Activated CD4-positive, alpha-beta memory T cell treated with anti-CD3 and anti-CD28 coated beads for 36 hours (primary cell): ENCODE data around the gene ZDHHC14. TPM values are rescaled to one million over a fixed set of nuclear protein-coding genes. Genes with fewer than 3 reads are reported as not detected.

Experiments
- CTCF ChIA-PET: fragments of 350-600 bp; sonication (Branson Sonifier 250); formaldehyde crosslinking; loops from one replicate; lab custom pipeline; 2021; ENCODE audit warnings: antibody characterized with exemption, inconsistent platforms; lab: Charles Lee
- POLR2A ChIA-PET: fragments of 350-600 bp; sonication (Branson Sonifier 250); formaldehyde crosslinking; loops from one replicate; lab custom pipeline; 2021; ENCODE audit warnings: antibody characterized with exemption; lab: Charles Lee
- DNase-seq: peaks from one replicate; pipeline ENCODE4 v3.0.0-alpha.2; 2020
- H3K27ac Mint-ChIP-seq: one replicate; pipeline ENCODE4 v1.8.0; 2021; ENCODE audit warnings: mixed read lengths
- H3K27me3 Mint-ChIP-seq: one replicate; pipeline ENCODE4 v1.8.0; 2021; ENCODE audit warnings: mixed read lengths
- H3K36me3 Mint-ChIP-seq: one replicate; pipeline ENCODE4 v1.8.0; 2021; ENCODE audit warnings: mixed read lengths
- H3K4me1 Mint-ChIP-seq: one replicate; pipeline ENCODE4 v1.8.0; 2021; ENCODE audit warnings: low read depth, mixed read lengths
- H3K4me3 Mint-ChIP-seq: one replicate; pipeline ENCODE4 v1.8.0; 2021; ENCODE audit warnings: mild to moderate bottlenecking, mixed read lengths
- H3K9me3 Mint-ChIP-seq: one replicate; pipeline ENCODE4 v1.8.0; 2021; ENCODE audit warnings: mixed read lengths
- intact Hi-C: fragments of 100-400 bp; cut with micrococcal nuclease; formaldehyde crosslinking; loops from one replicate; pipeline ENCODE4 v1.15.1; 2023
- total RNA-seq, 2 experiments: library from RNA; stranded (reverse); gene quantifications; one replicate each; pipeline ENCODE4 v1.2.3, GENCODE V29; 2021

ZDHHC14 gene
- total RNA-seq, 2 experiments from 2014 or later = 1.4 to 2.0 TPM

DNA sequence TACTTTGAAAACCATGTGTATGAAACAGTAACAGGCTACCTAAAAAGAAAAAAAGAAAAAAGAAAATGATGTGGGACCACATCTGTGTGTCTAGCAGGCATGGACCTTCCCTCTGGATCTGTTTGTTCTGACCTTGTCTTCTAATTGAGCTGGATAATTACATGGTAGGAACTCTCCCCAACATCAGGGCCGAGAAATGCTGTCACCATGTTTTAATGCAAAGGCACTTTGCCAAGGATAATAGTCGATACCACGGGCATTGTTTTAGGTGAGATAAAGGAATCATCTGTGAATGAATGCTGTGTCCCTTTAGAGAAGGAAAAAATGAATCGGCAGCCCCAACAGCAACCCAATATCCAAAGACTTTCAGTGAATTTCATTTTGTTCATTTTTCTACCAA lies 149.1 kb downstream of the ZDHHC14 start:
- peaks cover 18% of the 10 kb centered on the region for H3K4me1 Mint-ChIP-seq
- ChIA-PET CTCF (no interaction called here), POLR2A (no interaction called here)
- intact Hi-C loops = no loop called here
- H3K27me3 Mint-ChIP-seq = peaks cover 5% of the 10 kb centered on the region
- no peaks in the 10 kb centered on the region for H3K36me3 Mint-ChIP-seq
- DNase-seq = no peak
- no peaks in the 10 kb centered on the region for H3K9me3 Mint-ChIP-seq
- H3K27ac Mint-ChIP-seq = no peak overlapping the region
- no peak overlapping the region for H3K4me3 Mint-ChIP-seq

DNA sequence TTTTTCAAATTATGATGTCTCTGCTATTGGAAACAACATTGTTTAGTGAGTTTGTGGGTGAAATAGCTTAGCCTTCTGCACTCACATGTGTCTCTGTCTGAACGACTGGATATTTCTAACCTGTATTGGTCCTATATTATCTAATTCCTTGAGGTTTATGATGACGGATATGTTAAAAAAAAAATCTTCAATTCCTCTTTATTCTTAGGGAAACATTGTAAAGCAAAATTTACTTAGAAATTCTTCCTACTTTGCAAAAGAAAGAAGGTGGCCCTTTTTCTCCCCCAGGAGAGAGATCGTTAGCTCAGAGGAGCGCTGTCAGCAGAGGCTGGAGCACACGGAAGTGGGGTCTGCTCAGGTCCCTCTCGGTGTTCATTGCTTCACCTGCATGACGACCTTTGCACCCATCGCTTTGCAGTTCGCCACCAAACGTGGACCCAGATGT lies 149.8 kb downstream of the ZDHHC14 start:
- no peaks in the 10 kb centered on the region for H3K36me3 Mint-ChIP-seq
- H3K4me3 Mint-ChIP-seq = no peak overlapping the region
- CTCF ChIA-PET = no interaction called here
- POLR2A ChIA-PET = no interaction called here
- H3K4me1 Mint-ChIP-seq = peaks cover 24% of the 10 kb centered on the region
- peaks cover 5% of the 10 kb centered on the region for H3K27me3 Mint-ChIP-seq
- H3K9me3 Mint-ChIP-seq = no peaks in the 10 kb centered on the region
- no peak overlapping the region for H3K27ac Mint-ChIP-seq
- no peak for DNase-seq
- intact Hi-C loops = no loop called here

GRCh38 chr6:157531169-157531985 lies 150.4 kb downstream of the ZDHHC14 start:
- no peaks in the 10 kb centered on the region for H3K36me3 Mint-ChIP-seq
- peaks cover 5% of the 10 kb centered on the region for H3K27me3 Mint-ChIP-seq
- no peak overlapping the region for H3K27ac Mint-ChIP-seq
- ChIA-PET POLR2A (no interaction called here), CTCF (no interaction called here)
- no peaks in the 10 kb centered on the region for H3K9me3 Mint-ChIP-seq
- intact Hi-C loops = no loop called here
- H3K4me1 Mint-ChIP-seq = peaks cover 30% of the 10 kb centered on the region
- no peak overlapping the region for H3K4me3 Mint-ChIP-seq
- DNase-seq = no peak

DNA sequence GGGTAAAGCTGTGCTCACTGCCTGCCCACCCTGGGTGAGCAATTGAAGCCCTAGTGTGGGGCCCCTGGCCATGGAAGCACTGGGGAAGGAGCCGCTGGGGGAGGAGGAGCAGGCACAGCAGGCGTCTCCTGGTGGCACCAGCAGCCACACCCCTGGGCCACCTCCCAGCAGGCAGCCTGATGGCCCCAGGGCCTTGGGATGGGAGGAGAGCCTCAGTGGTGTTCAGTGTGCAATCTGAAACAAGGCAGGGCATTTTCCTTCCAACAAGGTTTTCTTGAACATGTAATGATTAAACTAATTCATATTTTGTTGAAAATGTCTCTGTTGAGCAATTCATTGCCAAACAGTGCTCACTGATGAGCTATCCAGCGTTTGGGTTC lies 151.0 kb downstream of the ZDHHC14 start:
- CTCF ChIA-PET = no interaction called here
- H3K36me3 Mint-ChIP-seq = no peaks in the 10 kb centered on the region
- no peak for DNase-seq
- peaks cover 32% of the 10 kb centered on the region for H3K4me1 Mint-ChIP-seq
- H3K27me3 Mint-ChIP-seq = peaks cover 5% of the 10 kb centered on the region
- no peak overlapping the region for H3K27ac Mint-ChIP-seq
- H3K9me3 Mint-ChIP-seq = no peaks in the 10 kb centered on the region
- intact Hi-C loops = no loop called here
- H3K4me3 Mint-ChIP-seq = no peak overlapping the region
- POLR2A ChIA-PET = no interaction called here

DNA sequence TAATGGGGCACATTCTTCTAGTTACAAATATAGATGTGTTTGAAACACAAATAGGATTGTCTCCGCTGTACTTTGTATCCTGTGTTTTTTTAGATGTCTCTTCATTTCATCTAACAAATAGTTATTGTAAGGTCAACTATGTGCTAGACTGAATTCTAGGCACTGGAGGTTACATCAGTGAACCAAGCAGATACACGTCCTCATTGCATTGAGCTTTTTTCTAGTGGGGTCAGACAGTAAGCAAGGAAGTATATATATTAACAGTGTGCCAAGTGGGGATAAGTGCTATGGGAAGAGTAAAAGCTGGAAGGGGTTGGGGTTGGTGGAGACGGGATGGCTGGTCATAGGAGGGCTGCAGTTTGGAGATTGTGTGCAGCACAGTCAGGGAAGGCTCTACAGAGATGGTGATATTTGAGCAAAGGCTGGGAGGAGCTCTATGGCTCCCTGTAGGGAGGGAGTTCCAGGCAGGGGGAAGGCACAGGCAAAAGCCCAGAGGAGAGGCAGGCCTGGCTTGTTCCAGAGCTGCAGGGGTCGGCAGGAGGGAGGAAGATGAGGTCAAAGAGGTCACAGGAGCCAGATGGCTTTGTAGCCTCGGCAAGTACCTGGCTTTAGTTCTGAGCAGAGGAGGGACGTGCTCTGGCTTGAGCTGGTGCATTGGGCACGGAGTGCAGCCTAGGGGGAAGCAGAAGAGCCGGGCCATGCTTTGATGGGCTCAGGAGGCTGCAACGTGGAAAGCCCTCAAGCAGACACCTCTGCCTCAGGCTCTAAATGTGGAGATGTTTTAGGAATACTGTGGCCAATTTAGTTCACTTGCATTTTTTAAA lies 152.3 kb downstream of the ZDHHC14 start:
- Mint-ChIP-seq H3K4me3 (no peak overlapping the region), H3K27ac (no peak overlapping the region), H3K4me1 (peaks cover 24% of the 10 kb centered on the region), H3K9me3 (no peaks in the 10 kb centered on the region), H3K36me3 (no peaks in the 10 kb centered on the region), H3K27me3 (peaks cover 6% of the 10 kb centered on the region)
- ChIA-PET CTCF (no interaction called here), POLR2A (no interaction called here)
- no peak for DNase-seq
- intact Hi-C loops = no loop called here

GRCh38 chr6:157534134-157534871 lies 153.3 kb downstream of the ZDHHC14 start:
- Mint-ChIP-seq H3K36me3 (no peaks in the 10 kb centered on the region), H3K4me1 (peaks cover 24% of the 10 kb centered on the region), H3K4me3 (no peak overlapping the region), H3K27ac (no peak overlapping the region), H3K27me3 (peaks cover 13% of the 10 kb centered on the region), H3K9me3 (no peaks in the 10 kb centered on the region)
- ChIA-PET POLR2A (no interaction called here), CTCF (no interaction called here)
- intact Hi-C loops = no loop called here
- DNase-seq = no peak

DNA sequence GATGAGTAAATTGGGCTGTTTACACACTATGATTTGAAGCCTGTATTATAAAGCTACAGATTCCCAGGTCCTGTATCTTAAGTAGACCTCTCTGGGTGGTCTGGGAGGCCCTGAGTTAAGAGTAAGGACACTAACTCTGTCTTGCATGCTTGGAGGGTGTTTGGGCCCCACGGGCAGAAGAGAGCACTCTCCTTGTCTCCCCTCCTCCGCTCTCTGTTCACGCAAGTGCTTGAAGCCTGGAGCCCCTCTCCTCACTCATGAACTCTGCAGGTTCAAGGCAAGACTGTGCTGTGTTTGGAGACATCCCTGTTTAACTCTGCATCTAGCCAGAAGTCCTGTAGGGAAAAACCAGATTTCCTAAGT lies 154.0 kb downstream of the ZDHHC14 start:
- Mint-ChIP-seq H3K27ac (no peak overlapping the region), H3K4me1 (peaks cover 24% of the 10 kb centered on the region), H3K36me3 (no peaks in the 10 kb centered on the region), H3K4me3 (no peak overlapping the region), H3K9me3 (no peaks in the 10 kb centered on the region), H3K27me3 (peaks cover 13% of the 10 kb centered on the region)
- DNase-seq = no peak
- ChIA-PET POLR2A (interaction anchor here (0.6 kb wide), 1 partner anchor 814 kb away, joined by 3 read pairs; no protein-coding TSS in a partner anchor), CTCF (interaction anchor here (1.1 to 1.4 kb wide), 2 partner anchors 22 to 131 kb away, joined by 3 to 5 read pairs; no protein-coding TSS in a partner anchor)
- intact Hi-C loops = loop anchor here (1.0 to 5.0 kb wide), 6 partner anchors 70 to 227 kb away; partner anchors contain the start of gene ZDHHC14

DNA sequence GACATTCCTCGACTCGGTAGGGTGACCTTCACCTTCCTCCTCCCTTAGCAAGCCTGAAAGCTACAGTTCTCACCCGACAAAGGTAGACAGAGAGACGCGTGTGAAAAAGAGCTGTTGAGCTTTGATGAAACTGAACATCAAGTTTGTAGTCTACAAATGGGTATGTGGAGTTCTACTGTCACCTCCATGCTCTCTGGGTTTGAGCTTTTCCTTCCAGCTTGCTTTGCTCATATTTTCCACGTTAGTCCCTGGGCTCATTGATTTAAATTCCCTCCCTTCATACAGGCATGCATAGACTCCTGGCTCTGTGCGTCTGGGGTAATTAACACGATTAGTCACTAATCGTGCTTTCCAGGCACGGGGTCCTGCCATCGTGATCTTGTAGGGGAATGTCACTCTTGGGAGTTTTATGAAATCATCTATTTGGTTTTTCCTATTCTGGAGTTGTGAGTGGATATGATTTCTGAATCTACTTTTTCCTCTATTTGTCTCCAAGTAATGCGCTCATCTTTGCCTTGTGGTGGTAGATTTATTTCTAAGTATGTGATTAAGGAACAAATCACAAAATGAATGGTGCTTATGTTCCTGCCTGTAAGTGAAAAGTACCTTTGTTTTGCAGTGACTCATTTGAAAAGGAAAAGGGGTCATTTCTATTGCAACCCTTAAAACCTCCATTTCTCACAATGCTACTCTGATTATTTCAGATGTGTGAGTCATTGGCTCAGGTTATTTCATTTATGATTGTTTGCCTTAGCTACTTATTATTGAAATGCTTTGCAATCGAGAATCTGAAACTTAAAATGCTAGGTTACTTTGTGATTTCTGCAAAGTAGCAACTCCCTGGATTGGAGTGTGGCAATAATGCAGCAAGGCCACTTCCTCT lies 154.6 kb downstream of the ZDHHC14 start:
- H3K27ac Mint-ChIP-seq = peak overlapping the region; percentile 53
- CTCF ChIA-PET = interaction anchor here (1.1 to 1.4 kb wide), 2 partner anchors 23 to 131 kb away, joined by 3 to 5 read pairs; no protein-coding TSS in a partner anchor
- H3K36me3 Mint-ChIP-seq = no peaks in the 10 kb centered on the region
- peaks cover 24% of the 10 kb centered on the region for H3K4me1 Mint-ChIP-seq
- H3K9me3 Mint-ChIP-seq = no peaks in the 10 kb centered on the region
- intact Hi-C loops = loop anchor here (1.0 to 5.0 kb wide), 7 partner anchors 70 to 227 kb away; partner anchors contain the start of genes TMEM242 and ZDHHC14
- POLR2A ChIA-PET = interaction anchor here (0.6 to 1.5 kb wide), 4 partner anchors 36 to 814 kb away, joined by 3 to 5 read pairs (median 4); no protein-coding TSS in a partner anchor
- DNase-seq = peak; percentile 45
- peaks cover 13% of the 10 kb centered on the region for H3K27me3 Mint-ChIP-seq
- no peak overlapping the region for H3K4me3 Mint-ChIP-seq

- Mint-ChIP-seq H3K9me3 (no peaks in the 10 kb centered on the region), H3K27me3 (peaks cover 13% of the 10 kb centered on the region), H3K27ac (peak overlapping the region; percentile 43), H3K4me3 (no peak overlapping the region), H3K36me3 (no peaks in the 10 kb centered on the region), H3K4me1 (peaks cover 24% of the 10 kb centered on the region)
- intact Hi-C loops = loop anchor here (1.0 to 5.0 kb wide), 4 partner anchors 131 to 226 kb away; partner anchors contain the start of genes TMEM242 and ZDHHC14
- POLR2A ChIA-PET = interaction anchor here (1.3 to 1.5 kb wide), 3 partner anchors 37 to 108 kb away, joined by 3 to 5 read pairs (median 4); no protein-coding TSS in a partner anchor
- CTCF ChIA-PET = interaction anchor here (1.4 kb wide), 1 partner anchor 23 kb away, joined by 5 read pairs; no protein-coding TSS in a partner anchor
- no peak for DNase-seq
Measured at GRCh38 chr6:157536223-157536545, 155.2 kb downstream of the ZDHHC14 start.

DNA sequence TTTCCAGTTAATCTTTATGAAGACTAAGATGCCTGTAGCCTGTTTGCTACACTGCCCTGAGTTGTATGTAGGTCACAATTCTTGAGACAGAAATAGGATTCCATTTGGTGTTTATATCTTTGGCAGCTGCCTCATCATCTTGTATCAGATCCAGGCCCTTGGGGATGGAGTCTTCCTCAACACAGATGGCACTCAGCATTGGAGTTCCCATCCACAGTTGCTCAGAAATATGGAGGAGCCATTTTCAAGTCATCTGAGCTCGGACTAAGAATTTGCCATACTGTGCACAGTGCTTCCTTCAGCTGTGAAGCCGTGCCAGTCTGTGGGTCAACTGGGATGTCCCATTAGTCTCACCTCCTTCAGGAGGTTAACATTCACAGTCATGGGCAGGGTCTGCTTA lies 156.6 kb downstream of the ZDHHC14 start:
- peaks cover 13% of the 10 kb centered on the region for H3K27me3 Mint-ChIP-seq
- no peak overlapping the region for H3K4me3 Mint-ChIP-seq
- no peaks in the 10 kb centered on the region for H3K9me3 Mint-ChIP-seq
- intact Hi-C loops = loop anchor here (5.0 kb wide), 3 partner anchors 130 to 225 kb away; partner anchors contain the start of gene ZDHHC14
- no peak for DNase-seq
- H3K4me1 Mint-ChIP-seq = peaks cover 24% of the 10 kb centered on the region
- ChIA-PET POLR2A (no interaction called here), CTCF (no interaction called here)
- H3K36me3 Mint-ChIP-seq = no peaks in the 10 kb centered on the region
- H3K27ac Mint-ChIP-seq = no peak overlapping the region

DNA sequence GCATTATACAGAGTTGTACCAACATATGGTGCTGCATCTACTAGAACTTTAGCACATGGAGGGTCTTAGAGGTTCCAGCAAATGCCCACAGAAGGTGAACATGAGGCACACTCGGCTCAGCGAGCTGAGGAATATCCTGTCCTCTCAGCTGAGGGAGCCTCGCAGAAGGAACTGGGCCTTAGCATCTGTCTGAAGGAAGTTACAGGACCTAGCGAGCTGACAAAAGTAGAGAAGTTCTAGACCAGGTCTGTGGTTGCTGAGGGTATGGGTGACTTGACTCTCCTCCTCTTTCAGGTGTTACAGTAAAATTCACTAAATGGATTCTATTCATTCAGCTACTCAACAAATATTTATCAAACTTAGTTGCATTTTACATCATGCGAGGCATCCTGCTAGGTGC lies 157.2 kb downstream of the ZDHHC14 start:
- ChIA-PET POLR2A (no interaction called here), CTCF (no interaction called here)
- Mint-ChIP-seq H3K36me3 (no peaks in the 10 kb centered on the region), H3K27me3 (peaks cover 10% of the 10 kb centered on the region), H3K4me3 (no peak overlapping the region), H3K4me1 (peaks cover 24% of the 10 kb centered on the region), H3K27ac (no peak overlapping the region), H3K9me3 (no peaks in the 10 kb centered on the region)
- DNase-seq = no peak
- intact Hi-C loops = loop anchor here (5.0 kb wide), 3 partner anchors 129 to 224 kb away; partner anchors contain the start of gene ZDHHC14
